CD4-positive, alpha-beta memory T cell (primary cell): ENCODE measurements around the gene CTNNBL1. TPM values are rescaled to one million over a fixed set of nuclear protein-coding genes. Genes with fewer than 3 reads are reported as not detected.

Experiments used
- CTCF ChIA-PET: fragments of 350-600 bp; sonication (Branson Sonifier 250); formaldehyde crosslinking; loops from one replicate; lab custom pipeline; 2021; ENCODE audit warnings: inconsistent platforms; ENCODE audit not compliant: partially characterized antibody; lab: Charles Lee
- POLR2A ChIA-PET: fragments of 350-600 bp; sonication (Branson Sonifier 250); formaldehyde crosslinking; loops from one replicate; lab custom pipeline; 2021; ENCODE audit not compliant: partially characterized antibody; lab: Charles Lee
- DNase-seq, 5 donors: peaks; one replicate each; pipeline versions ENCODE4 v3.0.0 to v3.0.0-alpha.2; 2020 to 2022; ENCODE audit warnings: mixed read lengths in 1 of 5
- H3K27ac ChIP-seq: one replicate; pipeline ENCODE4 v1.7.0; 2013; ENCODE audit warnings: low read depth, low read length
- H3K27me3 ChIP-seq: 2 replicates; pipeline ENCODE4 v1.7.0; 2013; ENCODE audit warnings: mild to moderate bottlenecking, low read length, moderate library complexity; ENCODE audit not compliant: insufficient read depth
- H3K36me3 ChIP-seq: 2 replicates; pipeline ENCODE4 v1.7.0; 2013; ENCODE audit warnings: mild to moderate bottlenecking, low read length, moderate library complexity; ENCODE audit not compliant: insufficient read depth
- H3K4me1 ChIP-seq: 2 replicates; pipeline ENCODE4 v1.7.0; 2013; ENCODE audit warnings: mild to moderate bottlenecking, low read length, moderate library complexity; ENCODE audit not compliant: insufficient read depth
- H3K4me3 ChIP-seq, 2 donors: one replicate each; pipeline ENCODE4 v1.7.0; 2013; ENCODE audit warnings: low read length in 2 of 2, mild to moderate bottlenecking in 1 of 2
- H3K9me3 ChIP-seq, 2 donors: one replicate each; pipeline ENCODE4 v1.7.0; 2013; ENCODE audit warnings: low read length in 2 of 2, control low read depth in 1 of 2; ENCODE audit not compliant: control insufficient read depth in 1 of 2
- H3K27ac Mint-ChIP-seq, 7 donors: one replicate each; pipeline ENCODE4 v1.8.0; 2020 to 2021; ENCODE audit warnings: mixed read lengths in 7 of 7, mild to moderate bottlenecking in 6 of 7, inconsistent platforms in 3 of 7, moderate library complexity in 3 of 7
- H3K27me3 Mint-ChIP-seq, 2 donors: one replicate each; pipeline ENCODE4 v1.8.0; 2020 to 2021; ENCODE audit warnings: mixed read lengths in 2 of 2
- H3K36me3 Mint-ChIP-seq, 2 donors: one replicate each; pipeline ENCODE4 v1.8.0; 2020 to 2021; ENCODE audit warnings: mixed read lengths in 2 of 2, inconsistent platforms in 1 of 2, mild to moderate bottlenecking in 1 of 2
- H3K4me1 Mint-ChIP-seq, 4 donors: one replicate each; pipeline ENCODE4 v1.8.0; 2020 to 2021; ENCODE audit warnings: mixed read lengths in 4 of 4, mild to moderate bottlenecking in 1 of 4
- H3K4me3 Mint-ChIP-seq, 8 donors: one replicate each; pipeline ENCODE4 v1.8.0; 2020 to 2021; ENCODE audit warnings: mixed read lengths in 8 of 8, mild to moderate bottlenecking in 7 of 8, moderate library complexity in 6 of 8, inconsistent platforms in 3 of 8
- H3K9me3 Mint-ChIP-seq, 8 donors: one replicate each; pipeline ENCODE4 v1.8.0; 2020 to 2021; ENCODE audit warnings: mixed read lengths in 8 of 8, mild to moderate bottlenecking in 5 of 8, inconsistent platforms in 3 of 8, moderate library complexity in 1 of 8
- intact Hi-C: fragments of 100-400 bp; cut with micrococcal nuclease; formaldehyde crosslinking; loops from one replicate; pipeline ENCODE4 v1.15.1; 2023
- polyA plus RNA-seq, 2 donors: library from polyadenylated mRNA; unstranded; fragments of 300-500 nt; fragmentation: Illumina TruSeq; gene quantifications; one replicate each; pipeline ENCODE4 v1.2.3, GENCODE V29; 2021
- total RNA-seq, 2 experiments: library from RNA; stranded (reverse); gene quantifications; one replicate each; pipeline ENCODE4 v1.2.3, GENCODE V29; 2021

Gene CTNNBL1
- total and polyA plus RNA-seq, 4 experiments from 2014 or later, result 41.5 to 104 (median 64.2) TPM

GRCh38 chr20:37804584-37805566 lies 111.0 kb downstream of the CTNNBL1 start:
- H3K9me3 Mint-ChIP-seq, result no peaks in the 10 kb centered on the region
- ChIA-PET POLR2A (no interaction called here), CTCF (interaction anchor here (1.3 kb wide), 1 partner anchor 10 kb away, joined by 3 read pairs; no protein-coding TSS in a partner anchor)
- no peak overlapping the region for H3K4me3 Mint-ChIP-seq
- no peaks in the 10 kb centered on the region for H3K4me1 ChIP-seq
- H3K4me3 ChIP-seq, result no peak overlapping the region
- H3K4me1 Mint-ChIP-seq, result peaks cover 0 to 7% (median under 1%) of the 10 kb centered on the region in 4 donors
- no peaks in the 10 kb centered on the region for H3K27me3 ChIP-seq
- H3K27ac Mint-ChIP-seq, result no peak overlapping the region
- H3K27ac ChIP-seq, result no peak overlapping the region
- no peaks in the 10 kb centered on the region for H3K27me3 Mint-ChIP-seq
- DNase-seq, result no peak
- H3K36me3 Mint-ChIP-seq, result peaks cover 71 to 72% of the 10 kb centered on the region in 2 donors
- peaks cover 11% of the 10 kb centered on the region for H3K36me3 ChIP-seq
- no peaks in the 10 kb centered on the region for H3K9me3 ChIP-seq
- intact Hi-C loops, result no loop called here

DNA sequence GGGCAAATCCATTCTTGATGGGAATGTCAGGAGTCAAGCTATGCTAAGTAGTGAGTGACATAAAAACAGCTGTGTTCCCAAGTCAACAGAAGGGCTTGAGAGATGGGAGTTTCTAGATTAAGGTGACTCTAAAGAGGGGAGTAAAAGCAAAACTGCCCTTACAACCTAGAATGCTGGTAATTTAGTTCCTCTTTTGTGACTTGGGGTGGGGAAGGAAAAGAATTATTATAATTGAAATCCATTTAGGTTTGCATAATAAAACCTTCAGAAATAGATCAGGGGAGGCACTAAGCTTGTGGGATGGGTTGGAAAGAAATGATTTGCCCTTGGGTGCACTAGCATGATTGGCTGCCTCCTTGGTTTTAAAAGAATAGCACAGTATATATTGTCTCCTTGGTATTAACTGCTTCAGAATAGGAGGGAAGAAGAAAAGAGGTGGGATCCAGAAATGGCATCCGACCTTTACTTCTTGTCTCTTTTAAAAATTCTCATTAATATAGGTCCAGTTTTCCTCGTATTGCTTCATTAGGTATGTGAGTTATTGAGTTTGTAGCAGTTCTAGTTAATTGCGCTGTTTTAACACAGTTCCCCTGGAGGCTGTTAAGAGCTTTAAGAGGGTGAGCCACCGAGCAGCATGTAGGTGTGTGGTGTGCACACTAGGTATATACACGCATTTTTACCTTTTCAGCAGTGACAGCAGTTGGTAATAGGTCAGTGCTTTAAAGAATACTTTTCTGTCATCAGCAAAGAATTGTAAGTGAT lies 113.8 kb downstream of the CTNNBL1 start:
- ChIA-PET CTCF (no interaction called here), POLR2A (no interaction called here)
- Mint-ChIP-seq H3K36me3 (peaks cover 70 to 87% of the 10 kb centered on the region in 2 donors), H3K4me1 (peaks cover 0 to 7% (median 2%) of the 10 kb centered on the region in 4 donors), H3K4me3 (no peak overlapping the region), H3K27ac (no peak overlapping the region), H3K27me3 (no peaks in the 10 kb centered on the region), H3K9me3 (no peaks in the 10 kb centered on the region)
- DNase-seq, result no peak
- no peaks in the 10 kb centered on the region for H3K9me3 ChIP-seq
- intact Hi-C loops, result no loop called here
- no peaks in the 10 kb centered on the region for H3K27me3 ChIP-seq
- no peak overlapping the region for H3K27ac ChIP-seq
- peaks cover 11% of the 10 kb centered on the region for H3K36me3 ChIP-seq
- no peaks in the 10 kb centered on the region for H3K4me1 ChIP-seq
- H3K4me3 ChIP-seq, result no peak overlapping the region

DNA sequence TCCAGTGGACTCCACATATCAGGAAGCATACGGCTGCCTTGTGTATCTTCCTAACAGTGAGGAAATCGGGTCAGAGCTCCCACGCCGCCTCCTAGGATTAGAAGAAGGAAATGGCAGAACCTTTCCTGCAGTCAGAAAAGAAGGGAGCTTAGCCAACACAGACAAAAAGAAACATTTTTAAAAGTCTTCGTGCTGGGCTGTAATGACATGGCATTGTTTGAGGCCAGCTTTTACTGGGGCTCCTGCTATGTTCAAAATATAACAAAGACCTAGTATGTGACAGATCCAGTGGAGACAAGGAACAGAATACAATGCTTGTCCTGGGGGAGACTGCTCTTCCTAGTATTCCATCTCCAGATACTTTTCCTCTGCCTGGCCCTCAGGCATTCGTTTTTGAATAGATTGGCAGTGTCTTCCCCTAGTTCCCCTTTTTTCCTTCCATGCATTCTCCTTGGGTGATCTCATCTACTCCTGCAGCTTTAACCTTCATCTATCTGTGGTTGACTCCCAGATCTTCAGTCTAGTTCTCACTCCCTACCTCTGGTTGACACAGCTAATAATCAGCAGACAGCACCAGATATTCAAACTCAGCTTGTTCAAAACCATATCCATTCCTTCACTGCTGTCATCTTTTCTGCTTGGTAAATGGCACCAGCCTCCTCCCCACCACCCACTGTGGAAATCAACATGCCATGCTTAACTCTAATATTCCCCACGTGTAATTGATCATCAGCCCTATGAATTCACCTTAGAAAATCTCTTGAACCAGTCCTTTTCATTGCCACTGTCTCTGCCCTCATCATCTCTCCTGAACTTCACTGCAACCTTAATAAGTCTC lies 114.6 kb downstream of the CTNNBL1 start:
- ChIA-PET POLR2A (no interaction called here), CTCF (no interaction called here)
- H3K27me3 ChIP-seq, result no peaks in the 10 kb centered on the region
- peaks cover 11% of the 10 kb centered on the region for H3K36me3 ChIP-seq
- no peaks in the 10 kb centered on the region for H3K4me1 ChIP-seq
- no peak overlapping the region for H3K4me3 Mint-ChIP-seq
- peaks cover 62 to 80% of the 10 kb centered on the region in 2 donors for H3K36me3 Mint-ChIP-seq
- no peaks in the 10 kb centered on the region for H3K9me3 Mint-ChIP-seq
- no peaks in the 10 kb centered on the region for H3K9me3 ChIP-seq
- intact Hi-C loops, result no loop called here
- H3K4me1 Mint-ChIP-seq, result peaks cover 0 to 7% (median 2%) of the 10 kb centered on the region in 4 donors
- no peak overlapping the region for H3K4me3 ChIP-seq
- no peak overlapping the region for H3K27ac ChIP-seq
- peak overlapping the region in 1 of 7 donors; percentile 15 for H3K27ac Mint-ChIP-seq
- no peak for DNase-seq
- no peaks in the 10 kb centered on the region for H3K27me3 Mint-ChIP-seq

- ChIA-PET CTCF (no interaction called here), POLR2A (no interaction called here)
- Mint-ChIP-seq H3K27me3 (no peaks in the 10 kb centered on the region), H3K9me3 (no peaks in the 10 kb centered on the region), H3K4me1 (peaks cover 2 to 12% (median 5%) of the 10 kb centered on the region in 4 donors), H3K27ac (no peak overlapping the region), H3K4me3 (no peak overlapping the region), H3K36me3 (peaks cover 47 to 65% of the 10 kb centered on the region in 2 donors)
- Histone ChIP-seq H3K27me3 (no peaks in the 10 kb centered on the region), H3K4me3 (no peak overlapping the region), H3K27ac (no peak overlapping the region), H3K4me1 (no peaks in the 10 kb centered on the region), H3K9me3 (no peaks in the 10 kb centered on the region), H3K36me3 (peaks cover 5% of the 10 kb centered on the region)
- intact Hi-C loops, result no loop called here
- no peak for DNase-seq
Measured at GRCh38 chr20:37810027-37810426, 116.2 kb downstream of the CTNNBL1 start.

DNA sequence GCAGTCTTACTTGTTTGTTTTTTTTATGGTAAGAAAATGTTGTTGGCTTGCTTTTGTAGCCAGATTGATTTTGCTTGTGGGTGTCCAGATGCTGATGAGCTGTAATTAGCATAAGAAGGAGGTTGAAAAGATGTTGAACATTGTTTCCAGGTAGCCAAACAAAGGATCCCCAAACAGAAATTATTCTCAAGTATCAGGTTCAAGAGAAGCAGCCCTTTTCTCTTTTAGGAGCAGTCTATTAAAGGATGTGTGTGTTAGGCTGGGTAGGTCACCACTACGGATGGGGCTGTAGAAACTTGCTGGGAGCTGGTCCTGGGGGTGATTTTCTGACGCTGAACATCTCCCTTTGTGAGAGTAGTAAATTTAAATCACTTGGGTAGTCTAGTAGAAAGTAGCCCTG lies 122.2 kb downstream of the CTNNBL1 start:
- Mint-ChIP-seq H3K4me3 (no peak overlapping the region), H3K27ac (peak overlapping the region in 1 of 7 donors; percentile 39), H3K4me1 (peaks cover 2 to 14% (median 7%) of the 10 kb centered on the region in 4 donors), H3K36me3 (peaks cover 11 to 22% of the 10 kb centered on the region in 2 donors), H3K9me3 (no peaks in the 10 kb centered on the region), H3K27me3 (no peaks in the 10 kb centered on the region)
- no peak for DNase-seq
- no peak overlapping the region for H3K4me3 ChIP-seq
- H3K27ac ChIP-seq, result no peak overlapping the region
- H3K27me3 ChIP-seq, result no peaks in the 10 kb centered on the region
- no peaks in the 10 kb centered on the region for H3K4me1 ChIP-seq
- ChIA-PET CTCF (no interaction called here), POLR2A (no interaction called here)
- H3K9me3 ChIP-seq, result no peaks in the 10 kb centered on the region
- no peaks in the 10 kb centered on the region for H3K36me3 ChIP-seq
- intact Hi-C loops, result no loop called here

DNA sequence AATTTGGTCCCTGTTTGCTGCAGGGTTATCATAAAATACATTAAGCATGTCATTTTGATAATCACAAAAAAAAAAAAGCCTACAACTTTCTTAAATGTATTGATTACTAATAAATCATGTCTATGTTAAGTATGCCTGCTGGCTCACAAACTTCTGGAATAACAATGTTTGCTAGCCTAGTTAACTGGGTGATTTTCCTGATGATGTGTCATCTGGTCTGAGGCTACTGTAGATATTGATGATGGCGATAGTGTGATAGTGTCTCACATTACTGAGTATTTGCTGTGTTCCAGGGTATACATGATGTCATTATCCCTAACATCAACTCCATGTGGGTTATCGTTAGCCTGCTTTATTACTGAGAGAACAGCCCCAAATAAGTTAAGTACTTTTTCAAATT lies 122.9 kb downstream of the CTNNBL1 start:
- Histone ChIP-seq H3K27me3 (no peaks in the 10 kb centered on the region), H3K4me3 (no peak overlapping the region), H3K4me1 (no peaks in the 10 kb centered on the region), H3K9me3 (no peaks in the 10 kb centered on the region), H3K27ac (no peak overlapping the region), H3K36me3 (no peaks in the 10 kb centered on the region)
- intact Hi-C loops, result no loop called here
- H3K27ac Mint-ChIP-seq, result no peak overlapping the region
- ChIA-PET POLR2A (no interaction called here), CTCF (no interaction called here)
- H3K4me1 Mint-ChIP-seq, result peaks cover 1 to 17% (median 7%) of the 10 kb centered on the region in 4 donors
- no peaks in the 10 kb centered on the region for H3K27me3 Mint-ChIP-seq
- H3K9me3 Mint-ChIP-seq, result no peaks in the 10 kb centered on the region
- no peak for DNase-seq
- no peak overlapping the region for H3K4me3 Mint-ChIP-seq
- peaks cover 11 to 17% of the 10 kb centered on the region in 2 donors for H3K36me3 Mint-ChIP-seq
